Activated T-cell treated with anti-CD3 and anti-CD28 coated beads for 24 hours (primary cell): ENCODE data around the gene SYNJ2.
"Not testable (repeated sequence)": the region's sequence is repeated elsewhere in the genome, so short reads cannot be mapped to it uniquely, and the experiment has no call there.

Experiments used
- DNase-seq: peaks from one replicate; pipeline ENCODE4 v3.0.0-alpha.2; 2020; ENCODE audit warnings: low read depth

SYNJ2 gene

GRCh38 chr6:157956171-157956730 lies 25.4 kb upstream of the SYNJ2 start:
- DNase-seq: no peak

GRCh38 chr6:157959451-157960227 lies 22.0 kb upstream of the SYNJ2 start:
- no peak for DNase-seq

- DNase-seq: no peak
Measured at GRCh38 chr6:157961153-157961831, 20.4 kb upstream of the SYNJ2 start.

- no peak for DNase-seq
Measured at GRCh38 chr6:157961832-157962575, 19.7 kb upstream of the SYNJ2 start.

- no peak for DNase-seq
Measured at GRCh38 chr6:157962601-157963302, 18.9 kb upstream of the SYNJ2 start.

- no peak for DNase-seq
Measured at GRCh38 chr6:157964100-157964499, 17.6 kb upstream of the SYNJ2 start.

- no peak for DNase-seq
Measured at GRCh38 chr6:157965387-157965786, 16.3 kb upstream of the SYNJ2 start.

GRCh38 chr6:157966589-157966977 lies 15.1 kb upstream of the SYNJ2 start:
- DNase-seq: no peak

GRCh38 chr6:157967020-157967419 lies 14.6 kb upstream of the SYNJ2 start:
- DNase-seq: no peak

- DNase-seq: no peak
Measured at GRCh38 chr6:157967486-157967885, 14.2 kb upstream of the SYNJ2 start.

- not testable (repeated sequence) for DNase-seq
Measured at GRCh38 chr6:157972177-157972576, 9.5 kb upstream of the SYNJ2 start.

- DNase-seq: no peak
Measured at GRCh38 chr6:157974341-157974894, 7.2 kb upstream of the SYNJ2 start.

- no peak for DNase-seq
Measured at GRCh38 chr6:157974967-157975366, 6.7 kb upstream of the SYNJ2 start.

- no peak for DNase-seq
Measured at GRCh38 chr6:157975456-157975855, 6.2 kb upstream of the SYNJ2 start.

GRCh38 chr6:157976345-157977175 lies 5.1 kb upstream of the SYNJ2 start:
- DNase-seq: no peak

- no peak for DNase-seq
Measured at GRCh38 chr6:157977176-157977804, 4.4 kb upstream of the SYNJ2 start.

- DNase-seq: no peak
Measured at GRCh38 chr6:157978021-157978783, 3.5 kb upstream of the SYNJ2 start.

GRCh38 chr6:157980288-157981131 lies 1.2 kb upstream of the SYNJ2 start:
- no peak for DNase-seq

- DNase-seq: no peak
Measured at GRCh38 chr6:157981132-157981394, 600 bp upstream of the SYNJ2 start.
